IPS-15b (cell line): ENCODE measurements around the gene KRTAP13-4.
A peak's percentile ranks its signal among the peaks of the same experiment; 100 is the strongest.

ENCODE experiments used
- H3K27me3 ChIP-seq: one replicate; pipeline ENCODE4 v1.6.1; 2013; ENCODE audit warnings: low read length; ENCODE audit not compliant: control insufficient read depth, insufficient read depth
- H3K36me3 ChIP-seq: one replicate; pipeline ENCODE4 v1.6.1; 2013; ENCODE audit warnings: low read length; ENCODE audit not compliant: control insufficient read depth, insufficient read depth
- H3K4me1 ChIP-seq: one replicate; pipeline ENCODE4 v1.6.1; 2013; ENCODE audit warnings: mild to moderate bottlenecking, low read length; ENCODE audit not compliant: control insufficient read depth, insufficient read depth
- H3K4me3 ChIP-seq: one replicate; pipeline ENCODE4 v1.5.1; 2013; ENCODE audit warnings: low read depth, low read length
- H3K9ac ChIP-seq: one replicate; pipeline ENCODE4 v1.6.1; 2013; ENCODE audit warnings: low read depth, mild to moderate bottlenecking, low read length
- H3K9me3 ChIP-seq: one replicate; pipeline ENCODE4 v1.6.1; 2013; ENCODE audit warnings: mild to moderate bottlenecking, low read length; ENCODE audit not compliant: control insufficient read depth, insufficient read depth

KRTAP13-4 gene

GRCh38 chr21:30430170-30430655 is at the start of gene KRTAP13-4:
Gene KRTAP13-4, plus strand, starts transcription at chr21:30430220. Its CDS starts 56 bp downstream, at chr21:30430276.
- H3K27me3 ChIP-seq: no peaks in the 10 kb centered on the region
- no peaks in the 10 kb centered on the region for H3K9me3 ChIP-seq
- H3K4me1 ChIP-seq: peaks cover 5% of the 10 kb centered on the region
- H3K9ac ChIP-seq: no peak within 1 kb of the TSS
- no peaks in the 10 kb centered on the region for H3K36me3 ChIP-seq
- H3K4me3 ChIP-seq: no peak within 1 kb of the TSS

GRCh38 chr21:30382201-30382600 is 47.8 kb upstream of the KRTAP13-4 start:
- H3K9me3 ChIP-seq: no peaks in the 10 kb centered on the region
- no peaks in the 10 kb centered on the region for H3K4me1 ChIP-seq
- no peak overlapping the region for H3K9ac ChIP-seq
- no peaks in the 10 kb centered on the region for H3K36me3 ChIP-seq
- no peaks in the 10 kb centered on the region for H3K27me3 ChIP-seq
- no peak overlapping the region for H3K4me3 ChIP-seq

- Histone ChIP-seq H3K36me3 (no peaks in the 10 kb centered on the region), H3K27me3 (no peaks in the 10 kb centered on the region), H3K4me1 (no peaks in the 10 kb centered on the region), H3K4me3 (no peak overlapping the region), H3K9me3 (no peaks in the 10 kb centered on the region), H3K9ac (no peak overlapping the region)
Measured at GRCh38 chr21:30391492-30392025, 38.5 kb upstream of the KRTAP13-4 start.

GRCh38 chr21:30395731-30396130 is 34.3 kb upstream of the KRTAP13-4 start, which contains the start of gene KRTAP13-1:
Gene KRTAP13-1, plus strand, starts transcription at chr21:30396031. Its CDS starts 56 bp downstream, at chr21:30396087.
- no peaks in the 10 kb centered on the region for H3K9me3 ChIP-seq
- no peak within 1 kb of the TSS for H3K9ac ChIP-seq
- no peak within 1 kb of the TSS for H3K4me3 ChIP-seq
- H3K4me1 ChIP-seq: no peaks in the 10 kb centered on the region
- no peaks in the 10 kb centered on the region for H3K36me3 ChIP-seq
- no peaks in the 10 kb centered on the region for H3K27me3 ChIP-seq

- Histone ChIP-seq H3K9me3 (no peaks in the 10 kb centered on the region), H3K4me1 (no peaks in the 10 kb centered on the region), H3K36me3 (no peaks in the 10 kb centered on the region), H3K27me3 (no peaks in the 10 kb centered on the region), H3K4me3 (peak overlapping the region; percentile 38), H3K9ac (no peak overlapping the region)
Measured at GRCh38 chr21:30408782-30409494, 21.1 kb upstream of the KRTAP13-4 start.

- no peaks in the 10 kb centered on the region for H3K4me1 ChIP-seq
- H3K4me3 ChIP-seq: no peak overlapping the region
- H3K9me3 ChIP-seq: no peaks in the 10 kb centered on the region
- no peaks in the 10 kb centered on the region for H3K36me3 ChIP-seq
- H3K9ac ChIP-seq: no peak overlapping the region
- H3K27me3 ChIP-seq: no peaks in the 10 kb centered on the region
Measured at GRCh38 chr21:30415993-30416392, 14.0 kb upstream of the KRTAP13-4 start.

- H3K4me1 ChIP-seq: peaks cover 5% of the 10 kb centered on the region
- no peaks in the 10 kb centered on the region for H3K27me3 ChIP-seq
- H3K36me3 ChIP-seq: no peaks in the 10 kb centered on the region
- no peaks in the 10 kb centered on the region for H3K9me3 ChIP-seq
- no peak within 1 kb of the TSS for H3K4me3 ChIP-seq
- H3K9ac ChIP-seq: no peak within 1 kb of the TSS
Measured at GRCh38 chr21:30425826-30426225, 4.2 kb upstream of the KRTAP13-4 start, which contains the start of gene KRTAP13-3. Gene KRTAP13-3, minus strand, starts transcription at chr21:30425926. Its CDS starts 14 bp downstream, at chr21:30425912.

GRCh38 chr21:30426731-30427130 is 3.3 kb upstream of the KRTAP13-4 start:
- H3K4me3 ChIP-seq: no peak overlapping the region

GRCh38 chr21:30434033-30434631 is 4.1 kb downstream of the KRTAP13-4 start:
- Histone ChIP-seq H3K9ac (no peak overlapping the region), H3K36me3 (no peaks in the 10 kb centered on the region), H3K4me3 (no peak overlapping the region), H3K9me3 (no peaks in the 10 kb centered on the region), H3K27me3 (no peaks in the 10 kb centered on the region), H3K4me1 (no peaks in the 10 kb centered on the region)

More at GRCh38 chr21:30426731-30427130, 3.3 kb upstream of the KRTAP13-4 start:
- Histone ChIP-seq H3K9ac (no peak overlapping the region), H3K9me3 (no peaks in the 10 kb centered on the region), H3K4me1 (peaks cover 5% of the 10 kb centered on the region), H3K36me3 (no peaks in the 10 kb centered on the region), H3K27me3 (no peaks in the 10 kb centered on the region)

- Histone ChIP-seq H3K9me3 (no peaks in the 10 kb centered on the region), H3K36me3 (no peaks in the 10 kb centered on the region)
Measured at GRCh38 chr21:30437010-30437565, 7.1 kb downstream of the KRTAP13-4 start.

GRCh38 chr21:30439975-30440374 is 10.0 kb downstream of the KRTAP13-4 start, which contains the start of gene KRTAP15-1:
Gene KRTAP15-1, plus strand, starts transcription at chr21:30440275. Its CDS starts 53 bp downstream, at chr21:30440328.
- Histone ChIP-seq H3K9ac (no peak within 1 kb of the TSS), H3K4me3 (no peak within 1 kb of the TSS), H3K27me3 (no peaks in the 10 kb centered on the region), H3K9me3 (no peaks in the 10 kb centered on the region), H3K4me1 (peaks cover 7% of the 10 kb centered on the region), H3K36me3 (no peaks in the 10 kb centered on the region)

More at GRCh38 chr21:30437010-30437565, 7.1 kb downstream of the KRTAP13-4 start:
- Histone ChIP-seq H3K4me3 (no peak overlapping the region), H3K27me3 (no peaks in the 10 kb centered on the region), H3K9ac (no peak overlapping the region), H3K4me1 (no peaks in the 10 kb centered on the region)
